Measurements from ENCODE around the gene DEGS2. TPM values are rescaled to one million over a fixed set of nuclear protein-coding genes. Genes with fewer than 3 reads are reported as not detected.

The DEGS2 gene
- total and polyA plus RNA-seq, 2 of the 13 experiments (the other 11 are each of a cell fraction or from before 2014, with no cell fraction given) = 0.09 TPM

DNA sequence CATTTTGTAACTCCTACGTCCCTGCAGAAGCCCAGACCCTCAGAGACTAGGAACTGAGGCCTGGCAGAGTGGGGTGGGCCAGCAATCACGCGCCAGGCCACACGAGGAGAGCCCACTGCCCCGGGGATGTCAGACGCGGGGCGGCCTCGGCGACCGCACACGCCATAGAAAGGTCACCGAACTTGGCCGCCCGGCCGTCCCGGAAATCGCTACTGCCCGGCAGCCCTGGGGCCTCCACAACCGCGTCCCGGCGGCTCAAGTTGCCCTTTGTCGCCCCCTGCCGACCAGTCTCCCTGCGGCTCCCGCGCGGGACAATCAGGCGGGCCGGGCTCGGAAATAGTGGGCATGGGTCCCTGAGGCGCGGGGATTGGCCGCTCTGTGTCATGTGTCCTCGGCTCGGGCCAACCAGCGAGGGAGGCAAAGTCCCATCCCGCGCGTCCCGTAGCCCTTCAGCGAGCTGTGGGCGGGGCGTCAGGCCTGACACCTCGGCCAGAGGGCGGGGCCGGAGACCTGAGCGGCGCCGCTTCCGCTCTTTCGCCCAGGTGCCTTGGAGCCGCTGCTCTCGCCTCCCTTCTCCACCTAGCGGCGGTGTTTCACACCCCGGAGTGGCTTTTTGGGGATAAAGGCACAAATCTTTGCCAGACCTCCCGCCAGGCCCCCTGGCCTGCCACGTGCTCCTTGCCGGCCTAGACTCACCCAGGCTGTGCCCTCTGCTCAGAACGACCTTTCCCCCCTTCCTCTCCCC lies 33.4 kb upstream of the DEGS2 start (continued):
- TF ChIP-seq TOE1 (CRISPR knock-in tag; IDR thresholded peaks at IDR 0.05) = no peak
- TF ChIP-seq MEF2D (CRISPR knock-in tag; IDR thresholded peaks at IDR 0.05) = peak; percentile 92
- TF ChIP-seq BCL6 (CRISPR knock-in tag; IDR thresholded peaks at IDR 0.05) = peak; percentile 63; the same call in 1 of the 2 replicates
- 0 out of 2 replicates have a peak, but pooled peaks have one; percentile 77 for TF ChIP-seq ZNF761 (CRISPR knock-in tag; conservative IDR thresholded peaks at IDR 0.05)
- TF ChIP-seq REST (IDR thresholded peaks at IDR 0.05; ENCODE audit: borderline replicate concordance in 1 of 2, low read depth in 1 of 2, low read length in 2 of 2) = peak in 1 of 2 experiments; percentile 33; a peak in 1 of 4 replicates
- no peak for TF ChIP-seq FIP1L1 (IDR thresholded peaks at IDR 0.05; ENCODE audit: borderline replicate concordance, insufficient read depth, low read depth, low read length)
- TF ChIP-seq FOSL2 (CRISPR knock-in tag; IDR thresholded peaks at IDR 0.05) = peak; percentile 7; the same call in 1 of the 2 replicates
- TF ChIP-seq TAF1 (CRISPR knock-in tag; IDR thresholded peaks at IDR 0.05) = peak; percentile 72
- peak; percentile 70; the same call in 1 of the 2 replicates for TF ChIP-seq ZNF788 (CRISPR knock-in tag; IDR thresholded peaks at IDR 0.05; ENCODE audit: borderline replicate concordance)
- TF ChIP-seq FOXM1 (CRISPR knock-in tag; IDR thresholded peaks at IDR 0.05) = peak; percentile 59; the same call in 1 of the 2 replicates
- TF ChIP-seq HNRNPUL1 (IDR thresholded peaks at IDR 0.05; ENCODE audit: low read depth, low read length) = no peak
- peak; percentile 55 for TF ChIP-seq POLR2AphosphoS5 (IDR thresholded peaks at IDR 0.05; ENCODE audit: low read depth, low read length)
- TF ChIP-seq ZNF263 (CRISPR knock-in tag; IDR thresholded peaks at IDR 0.05) = 0 out of 2 replicates have a peak, but pooled peaks have one; percentile 10
- TF ChIP-seq DZIP1 (CRISPR knock-in tag; IDR thresholded peaks at IDR 0.05) = no peak; the same call in none of the 2 replicates
- no peak for TF ChIP-seq ZBTB44 (CRISPR knock-in tag; IDR thresholded peaks at IDR 0.05)
- peak; percentile 97 for TF ChIP-seq RAD21 (CRISPR knock-in tag; IDR thresholded peaks at IDR 0.05)
- TF ChIP-seq KAT8 (CRISPR knock-in tag; IDR thresholded peaks at IDR 0.05) = peak; percentile 95
- TF ChIP-seq ELF4 (CRISPR knock-in tag; IDR thresholded peaks at IDR 0.05; ENCODE audit: borderline replicate concordance) = peak; percentile 90
- peak; percentile 96 for TF ChIP-seq GATAD1 (CRISPR knock-in tag; IDR thresholded peaks at IDR 0.05)
- TF ChIP-seq ZFP37 (CRISPR knock-in tag; IDR thresholded peaks at IDR 0.05; ENCODE audit: borderline replicate concordance) = peak; percentile 6; the same call in 1 of the 2 replicates

Measured in HepG2 (cell line).